Peyer's patch (tissue), 4 donors: ENCODE results near the gene VSTM2B.

Source experiments
- POLR2A ChIP-seq, 2 donors: fragments of 450-650 bp; IDR thresholded peaks; one replicate each; pipeline ENCODE4 v1.5.1; 2017; ENCODE audit warnings: antibody characterized with exemption in 2 of 2, mild to moderate bottlenecking in 2 of 2, moderate library complexity in 2 of 2
- TF ChIP-seq, protein P1 (sequence below), 6 experiments: fragments of 450-650 bp in 4 of 6; fragments of 200-600 bp in 2 of 6; sonication (generic) in 1 of 6; IDR thresholded peaks; one replicate each; pipeline ENCODE4 v1.5.1; 2017 to 2019; ENCODE audit warnings: antibody characterized with exemption in 6 of 6, mild to moderate bottlenecking in 3 of 6, moderate library complexity in 1 of 6

DNA sequence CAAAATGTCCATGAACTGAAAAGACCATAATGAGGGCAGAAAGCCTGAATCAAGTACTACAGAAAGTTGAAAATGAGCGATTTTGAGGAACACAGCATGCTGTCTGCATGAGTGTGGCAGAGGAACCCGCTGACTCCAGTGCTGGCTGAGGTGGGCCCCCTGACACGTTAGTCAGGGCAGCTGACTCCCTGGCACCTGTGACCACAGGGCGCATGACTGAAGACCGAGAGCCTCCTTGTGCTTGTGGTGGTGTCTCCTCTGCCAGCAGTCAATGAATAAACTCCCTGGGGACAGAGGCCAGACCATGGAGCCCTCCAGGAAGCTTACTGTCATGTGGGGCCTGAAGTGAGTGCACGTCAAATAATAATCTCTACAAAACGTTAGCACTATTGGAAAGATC lies 38.4 kb upstream of the VSTM2B start:
- TF ChIP-seq, protein P1, sequence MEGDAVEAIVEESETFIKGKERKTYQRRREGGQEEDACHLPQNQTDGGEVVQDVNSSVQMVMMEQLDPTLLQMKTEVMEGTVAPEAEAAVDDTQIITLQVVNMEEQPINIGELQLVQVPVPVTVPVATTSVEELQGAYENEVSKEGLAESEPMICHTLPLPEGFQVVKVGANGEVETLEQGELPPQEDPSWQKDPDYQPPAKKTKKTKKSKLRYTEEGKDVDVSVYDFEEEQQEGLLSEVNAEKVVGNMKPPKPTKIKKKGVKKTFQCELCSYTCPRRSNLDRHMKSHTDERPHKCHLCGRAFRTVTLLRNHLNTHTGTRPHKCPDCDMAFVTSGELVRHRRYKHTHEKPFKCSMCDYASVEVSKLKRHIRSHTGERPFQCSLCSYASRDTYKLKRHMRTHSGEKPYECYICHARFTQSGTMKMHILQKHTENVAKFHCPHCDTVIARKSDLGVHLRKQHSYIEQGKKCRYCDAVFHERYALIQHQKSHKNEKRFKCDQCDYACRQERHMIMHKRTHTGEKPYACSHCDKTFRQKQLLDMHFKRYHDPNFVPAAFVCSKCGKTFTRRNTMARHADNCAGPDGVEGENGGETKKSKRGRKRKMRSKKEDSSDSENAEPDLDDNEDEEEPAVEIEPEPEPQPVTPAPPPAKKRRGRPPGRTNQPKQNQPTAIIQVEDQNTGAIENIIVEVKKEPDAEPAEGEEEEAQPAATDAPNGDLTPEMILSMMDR (IDR thresholded peaks at IDR 0.05) = no peak
- TF ChIP-seq POLR2A (IDR thresholded peaks at IDR 0.05) = no peak
